Osteoblast (primary cell): Measurements from ENCODE around the gene ARMH1. TPM values are rescaled to one million over a fixed set of nuclear protein-coding genes. Genes with fewer than 3 reads are reported as not detected.

Experiments
- DNase-seq: peaks from one replicate; pipeline ENCODE4 v3.0.0; 2011; ENCODE audit warnings: low spot score, mixed read lengths; ENCODE audit not compliant: insufficient read length; ENCODE audit errors: missing footprints
- H2AFZ ChIP-seq: 2 replicates; pipeline ENCODE4 v1.6.0; 2011; ENCODE audit warnings: mild to moderate bottlenecking, low read length
- H3K27ac ChIP-seq: 2 replicates; pipeline ENCODE4 v1.5.1; 2011; ENCODE audit warnings: mild to moderate bottlenecking, low read depth, low read length, moderate library complexity
- H3K27me3 ChIP-seq: 2 replicates; pipeline ENCODE4 v1.6.0; 2012; ENCODE audit warnings: mild to moderate bottlenecking, control low read depth, inconsistent platforms, low read length, moderate library complexity; ENCODE audit not compliant: insufficient read depth
- H3K36me3 ChIP-seq: 2 replicates; pipeline ENCODE4 v1.5.1; 2011; ENCODE audit warnings: mild to moderate bottlenecking, low read length, control low read depth, moderate library complexity; ENCODE audit not compliant: insufficient read depth
- H3K4me1 ChIP-seq: 2 replicates; pipeline ENCODE4 v1.5.1; 2011; ENCODE audit warnings: mild to moderate bottlenecking, low read length, control low read depth, moderate library complexity; ENCODE audit not compliant: insufficient read depth
- H3K4me2 ChIP-seq: 2 replicates; pipeline ENCODE4 v1.6.0; 2011; ENCODE audit warnings: mild to moderate bottlenecking, low read length; ENCODE audit not compliant: insufficient read depth
- H3K4me3 ChIP-seq: fragments of 200-600 bp; sonication (generic); 3 replicates; pipeline ENCODE4 v1.5.1; 2012; ENCODE audit warnings: mild to moderate bottlenecking, low read length, inconsistent platforms; ENCODE audit not compliant: insufficient read depth
- H3K79me2 ChIP-seq: 2 replicates; pipeline ENCODE4 v1.6.0; 2012; ENCODE audit warnings: mild to moderate bottlenecking, low read length, control low read depth, inconsistent platforms; ENCODE audit not compliant: insufficient read depth
- H3K9me3 ChIP-seq: 2 replicates; pipeline ENCODE4 v1.5.1; 2011; ENCODE audit warnings: low read depth, low read length, control low read depth
- H4K20me1 ChIP-seq: 2 replicates; pipeline ENCODE4 v1.6.0; 2012; ENCODE audit warnings: mild to moderate bottlenecking, low read length, control low read depth; ENCODE audit not compliant: insufficient read depth
- CTCF ChIP-seq: IDR thresholded peaks from 2 replicates; pipeline ENCODE4 v1.5.1; 2011; ENCODE audit warnings: mild to moderate bottlenecking, low read depth, low read length, moderate library complexity; ENCODE audit errors: extremely low read depth
- total RNA-seq: library from RNA; depleted of rRNA; stranded (reverse); fragments of >200 nt; gene quantifications from 2 replicates; pipeline ENCODE4 v1.2.3, GENCODE V29; 2012

Gene ARMH1
- 3.2 and 4.3 TPM in 2 replicates for total RNA-seq

GRCh38 chr1:44674113-44675000 is at the start of gene ARMH1, which contains the start of gene TMEM53:
Gene ARMH1, plus strand, starts transcription at chr1:44674714. Its CDS starts 14,984 bp downstream, at chr1:44689698.
Gene TMEM53, minus strand, starts transcription at chr1:44674481. Its CDS starts 90 bp downstream, at chr1:44674391.
- peak; percentile 98 for DNase-seq
- peak within 1 kb of the TSS; percentile 97 for H3K4me2 ChIP-seq
- H3K9me3 ChIP-seq, result no peaks in the 10 kb centered on the region
- no peaks in the 10 kb centered on the region for H4K20me1 ChIP-seq
- no peak for TF ChIP-seq CTCF
- peaks cover 34% of the 10 kb centered on the region for H3K4me1 ChIP-seq
- H3K79me2 ChIP-seq, result peaks cover 9% of the 10 kb centered on the region
- no peaks in the 10 kb centered on the region for H3K27me3 ChIP-seq
- H2AFZ ChIP-seq, result peak within 1 kb of the TSS; percentile 100
- H3K4me3 ChIP-seq, result peak within 1 kb of the TSS; percentile 91
- peak within 1 kb of the TSS; percentile 85 for H3K27ac ChIP-seq
- no peaks in the 10 kb centered on the region for H3K36me3 ChIP-seq

GRCh38 chr1:44625348-44625747 is 49.2 kb upstream of the ARMH1 start:
- no peak overlapping the region for H3K4me2 ChIP-seq
- no peaks in the 10 kb centered on the region for H4K20me1 ChIP-seq
- peak; percentile 60 for DNase-seq
- no peak for TF ChIP-seq CTCF
- peaks cover 38% of the 10 kb centered on the region for H3K4me1 ChIP-seq
- H3K27me3 ChIP-seq, result no peaks in the 10 kb centered on the region
- H2AFZ ChIP-seq, result no peak overlapping the region
- H3K27ac ChIP-seq, result no peak overlapping the region
- H3K9me3 ChIP-seq, result no peaks in the 10 kb centered on the region
- no peak overlapping the region for H3K4me3 ChIP-seq
- no peaks in the 10 kb centered on the region for H3K36me3 ChIP-seq
- H3K79me2 ChIP-seq, result no peaks in the 10 kb centered on the region

GRCh38 chr1:44628962-44629756 is 45.4 kb upstream of the ARMH1 start:
- Histone ChIP-seq H3K9me3 (no peaks in the 10 kb centered on the region), H3K4me1 (peaks cover 46% of the 10 kb centered on the region), H4K20me1 (peaks cover 4% of the 10 kb centered on the region), H2AFZ (no peak overlapping the region), H3K27me3 (no peaks in the 10 kb centered on the region), H3K27ac (peak overlapping the region; percentile 93), H3K4me2 (peak overlapping the region; percentile 45), H3K36me3 (peaks cover 8% of the 10 kb centered on the region), H3K79me2 (peaks cover 17% of the 10 kb centered on the region), H3K4me3 (no peak overlapping the region)
- peak; percentile 94 for DNase-seq
- no peak for TF ChIP-seq CTCF
